Skin of body (tissue), 2 donors: Measurements from ENCODE around the gene SLC43A2. TPM values are rescaled to one million over a fixed set of nuclear protein-coding genes. Genes with fewer than 3 reads are reported as not detected.

Source experiments
- DNase-seq: peaks from one replicate; lab custom pipeline; 2025; lab: John Stamatoyannopoulos, UW
- total RNA-seq: library from RNA; depleted of rRNA; stranded (reverse); fragments of >200 nt; gene quantifications from one replicate; pipeline ENCODE4 v1.2.3, GENCODE V29; 2014

The SLC43A2 gene
- total RNA-seq, 1 donor from 2014 or later, result 8.1 TPM

DNA sequence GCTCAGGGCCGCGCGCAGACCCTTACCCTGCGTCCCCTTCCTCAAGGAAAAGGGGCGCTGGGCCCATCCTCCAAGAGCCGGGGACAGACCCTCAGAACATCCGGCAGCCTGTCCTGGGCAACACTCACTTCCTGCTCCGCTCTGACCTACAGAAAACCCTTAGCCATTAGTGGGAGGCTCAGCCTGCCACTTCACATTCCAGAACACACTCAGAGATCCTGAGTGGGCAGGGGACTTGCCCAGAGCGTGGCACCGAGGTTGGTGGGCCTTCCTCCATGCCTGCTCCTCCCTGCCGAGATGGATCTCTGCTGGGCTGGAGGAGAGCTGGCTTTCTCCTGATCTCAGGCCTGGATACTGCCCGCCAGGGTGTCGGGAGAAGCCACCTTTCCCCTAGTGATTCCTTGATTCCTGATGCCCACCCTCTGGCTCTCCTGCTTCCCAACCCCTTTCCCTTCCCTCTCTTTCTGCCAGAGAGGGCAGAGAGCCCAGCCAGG, 15.4 kb upstream of the SLC43A2 start:
- no peak for DNase-seq

DNA sequence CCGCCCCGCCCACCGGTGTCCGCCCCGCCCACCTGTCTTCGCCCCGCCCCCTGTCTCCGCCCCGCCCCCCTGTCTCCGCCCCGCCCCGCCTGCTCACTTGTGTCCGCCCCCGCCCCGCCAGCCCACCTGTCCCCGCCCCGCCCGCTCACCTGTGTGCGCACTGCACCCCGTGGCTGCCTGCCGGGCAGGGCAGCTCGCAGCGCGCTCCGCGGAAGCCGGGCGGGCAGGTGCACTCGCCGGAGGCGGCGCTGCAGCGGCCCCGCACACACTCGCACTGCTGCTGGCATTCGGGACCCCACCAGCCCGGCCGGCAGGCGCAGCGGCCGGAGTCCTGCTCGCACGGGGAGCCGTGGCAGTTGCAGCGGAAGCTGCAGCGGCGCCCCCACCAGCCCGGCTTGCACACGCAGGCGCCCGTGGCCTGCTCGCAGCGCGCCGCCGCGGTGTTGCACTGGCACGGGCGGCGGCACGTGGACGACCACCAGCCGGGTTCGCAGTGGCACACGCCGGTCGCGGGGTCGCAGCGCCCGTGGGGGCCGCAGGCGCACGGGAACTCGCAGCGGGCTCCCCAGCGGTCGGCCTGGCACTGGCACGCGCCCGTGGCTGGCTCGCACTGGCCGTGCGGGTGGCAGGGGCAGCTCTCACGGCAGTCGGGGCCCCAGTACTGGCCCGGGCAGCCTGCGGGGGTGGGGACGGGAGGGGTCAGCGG, 14.8 kb upstream of the SLC43A2 start:
- no peak for DNase-seq

DNA sequence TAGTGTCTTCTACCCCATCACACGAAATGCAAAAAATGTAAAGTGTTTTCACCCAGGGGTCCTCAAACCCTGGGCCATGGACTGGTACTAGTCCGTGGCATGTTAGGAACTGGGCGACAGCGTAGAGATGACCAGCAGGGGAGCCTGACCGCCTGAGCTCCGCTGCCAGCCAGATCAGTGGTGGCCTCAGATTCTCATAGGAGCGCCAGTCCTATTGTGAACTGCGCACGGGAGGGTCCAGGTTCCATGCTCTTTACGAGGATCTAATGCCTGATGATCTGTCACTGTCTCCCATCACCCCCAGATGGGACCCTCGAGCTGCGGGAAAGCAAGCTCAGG, 12.4 kb upstream of the SLC43A2 start:
- DNase-seq, result no peak

DNA sequence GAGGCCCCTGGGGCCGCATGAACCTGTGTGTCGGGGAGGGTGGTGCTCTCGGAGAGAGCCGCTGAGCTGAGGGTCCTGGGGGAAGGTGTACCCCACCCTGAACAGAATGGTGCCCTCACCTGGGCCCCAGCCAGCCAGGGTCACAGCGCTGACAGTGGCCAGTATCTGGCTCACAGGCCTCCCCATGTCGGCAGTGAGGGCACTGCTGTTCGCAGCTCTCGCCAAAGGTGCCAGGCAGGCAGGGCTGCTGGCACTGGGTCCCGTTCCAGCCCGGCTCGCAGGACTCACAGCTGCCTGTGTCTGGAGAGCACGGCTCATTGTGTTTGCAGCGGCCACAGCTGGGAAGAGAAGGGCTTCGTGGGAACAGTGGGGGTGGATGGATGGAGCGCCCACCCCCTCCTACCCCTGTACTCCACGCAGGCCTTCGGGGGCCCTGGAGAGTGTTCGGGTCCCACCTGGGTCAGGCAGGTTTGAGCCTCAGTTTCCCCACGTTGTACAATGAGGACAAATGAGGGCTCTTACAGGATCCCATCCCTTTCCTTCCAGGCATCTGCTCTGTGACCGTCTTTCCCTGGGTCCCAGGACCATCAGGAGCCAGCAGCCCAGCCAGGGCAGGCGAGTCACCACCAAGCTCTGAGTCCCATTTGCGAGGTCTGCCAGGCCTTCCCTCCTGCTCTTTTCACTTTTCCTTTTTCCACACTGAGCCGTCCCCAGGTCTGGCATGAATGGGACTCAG, 11.9 kb upstream of the SLC43A2 start:
- DNase-seq, result no peak

DNA sequence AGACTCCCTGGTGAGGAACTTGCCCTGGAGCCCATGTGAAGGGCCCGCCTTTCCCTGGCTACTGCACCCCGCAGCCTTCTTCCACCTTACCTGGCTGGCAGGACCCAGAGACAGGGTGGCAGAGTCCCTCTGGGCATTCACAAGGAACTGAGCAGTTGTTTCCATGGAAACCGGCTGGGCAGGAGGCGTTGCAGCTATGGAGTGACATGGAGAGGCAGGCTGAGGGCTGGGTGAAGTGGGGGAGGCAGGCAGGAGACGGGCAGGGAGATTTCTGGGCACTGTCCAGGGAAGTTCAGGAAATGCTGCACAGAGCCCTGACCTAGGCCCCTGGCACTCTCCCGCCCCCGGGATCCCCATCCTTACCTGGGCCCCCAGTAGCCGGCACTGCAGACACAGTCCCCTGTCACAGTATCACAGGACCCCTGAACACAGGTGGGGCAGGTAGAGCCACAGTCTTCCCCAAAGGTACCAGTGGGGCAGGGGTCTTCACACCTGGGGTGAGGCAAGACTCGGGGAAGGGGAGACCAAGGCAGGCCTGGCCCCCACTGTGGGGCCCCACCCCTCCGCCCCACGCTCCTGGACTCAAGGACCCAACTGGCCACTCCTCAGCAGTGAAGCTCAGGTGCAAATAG, 11.0 kb upstream of the SLC43A2 start:
- DNase-seq, result no peak

DNA sequence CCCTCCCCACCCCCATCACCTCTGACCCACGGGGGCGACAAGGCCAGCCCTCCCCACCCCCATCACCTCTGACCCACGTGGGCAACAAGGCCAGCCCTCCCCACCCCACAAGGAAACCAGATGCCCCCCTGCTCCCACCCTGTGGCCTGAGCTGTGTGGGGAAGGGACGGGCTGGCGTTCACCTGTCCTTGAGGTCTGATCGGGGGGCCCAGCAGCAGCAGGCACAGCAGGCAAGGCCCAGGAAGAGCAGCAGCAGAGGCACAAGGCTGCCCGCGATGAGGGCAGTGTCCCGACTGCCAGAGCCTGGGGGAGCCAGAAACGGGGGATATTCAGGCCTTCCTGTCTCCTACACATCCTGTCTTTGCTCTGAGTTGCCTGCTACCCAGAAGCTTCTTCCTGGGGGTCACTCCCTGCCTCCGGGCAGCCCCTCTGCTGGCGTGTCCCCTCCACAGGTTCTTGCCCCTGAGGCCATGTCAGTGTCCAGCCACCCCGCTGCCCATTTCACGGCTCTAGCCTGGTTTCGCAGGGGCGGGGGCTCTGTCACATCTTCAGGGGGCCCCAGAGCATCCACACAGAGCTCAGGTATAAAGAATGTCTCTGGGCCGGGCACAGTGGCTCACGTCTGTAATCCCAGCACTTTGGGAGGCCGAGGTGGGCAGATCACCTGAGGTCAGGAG, 10.1 kb upstream of the SLC43A2 start:
- DNase-seq, result no peak

DNA sequence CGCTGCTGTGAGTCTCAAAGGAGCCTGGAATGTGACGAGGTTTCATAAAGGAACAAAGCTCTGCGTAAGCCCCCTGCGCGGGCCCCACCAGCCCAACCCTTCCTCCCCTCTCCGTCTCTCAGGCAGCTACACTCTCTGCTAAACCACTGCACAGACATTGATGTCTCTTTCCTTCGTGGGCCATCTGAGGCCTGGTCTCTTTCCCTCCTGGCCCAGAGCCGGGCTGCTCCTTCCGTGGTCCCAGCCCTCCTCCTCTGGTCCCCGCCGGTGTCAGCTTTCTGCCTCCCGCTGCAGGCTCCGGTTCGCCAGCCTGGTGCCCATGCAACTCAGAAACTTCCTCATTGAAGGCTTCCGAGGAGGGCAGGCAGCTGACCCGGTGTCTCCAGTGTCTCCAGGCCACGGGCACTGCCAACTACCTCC, 9.5 kb upstream of the SLC43A2 start:
- DNase-seq, result no peak

DNA sequence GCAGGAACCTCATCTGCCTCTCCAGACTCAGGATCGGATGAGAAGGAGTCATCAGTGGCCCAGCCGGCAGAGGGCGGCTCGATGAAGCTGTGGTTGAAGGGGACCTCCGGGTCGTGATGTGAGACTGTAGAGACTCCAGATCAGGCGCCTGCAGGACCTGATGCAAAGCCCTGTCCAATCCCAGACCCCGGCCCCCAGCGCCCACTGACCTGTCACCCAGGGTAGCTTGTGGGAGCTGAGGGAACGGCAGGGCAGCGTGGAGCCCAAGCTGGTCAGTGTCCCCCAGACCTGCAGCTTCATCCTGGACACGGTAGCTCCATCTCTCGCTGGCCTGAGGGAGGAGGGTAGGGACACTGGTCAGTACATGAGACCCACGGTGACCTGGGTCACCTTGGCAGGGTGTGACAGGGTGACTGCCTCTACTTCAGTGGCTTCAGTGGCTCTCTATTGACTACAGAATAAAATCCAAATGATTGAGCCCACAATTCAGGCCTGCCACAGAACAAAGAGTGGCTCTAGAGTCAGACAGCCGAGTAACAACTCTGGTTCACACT, 8.2 kb upstream of the SLC43A2 start:
- DNase-seq, result no peak

DNA sequence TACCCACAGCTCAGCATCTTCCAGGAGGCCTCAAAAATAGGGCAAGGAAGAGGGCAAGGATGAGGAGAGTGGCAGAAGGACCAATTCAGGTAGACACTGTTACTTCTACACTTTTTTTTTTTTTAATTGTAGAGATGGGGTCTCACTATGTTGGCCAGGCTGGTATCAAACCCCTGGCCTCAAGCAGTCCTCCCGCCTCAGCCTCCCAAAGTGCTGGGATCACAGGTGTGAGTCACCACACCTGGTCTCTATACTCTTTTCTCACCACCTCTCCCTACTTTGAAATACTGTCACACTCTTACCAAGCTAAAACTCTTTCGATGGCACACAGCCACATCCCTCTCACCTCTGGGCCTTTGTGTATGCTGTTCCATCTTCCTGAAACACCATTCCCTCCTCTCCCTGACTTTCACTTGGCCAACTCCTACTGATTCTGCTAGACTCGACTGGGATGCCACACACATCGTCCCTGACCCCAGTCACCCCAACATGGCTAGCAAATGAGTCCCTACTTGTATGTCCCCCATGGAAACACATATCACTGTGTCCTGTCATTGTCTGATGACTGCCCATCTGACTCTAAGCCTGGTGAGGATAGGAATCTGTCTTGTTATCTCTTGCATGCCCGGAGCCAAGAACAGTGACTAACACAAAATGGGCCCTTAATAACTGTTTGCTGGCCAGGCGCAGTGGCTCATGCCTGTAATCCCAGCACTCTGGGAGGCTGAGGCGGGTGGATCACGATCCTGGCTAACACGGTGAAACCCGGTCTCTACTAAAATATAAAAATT, 7.2 kb upstream of the SLC43A2 start:
- no peak for DNase-seq

DNA sequence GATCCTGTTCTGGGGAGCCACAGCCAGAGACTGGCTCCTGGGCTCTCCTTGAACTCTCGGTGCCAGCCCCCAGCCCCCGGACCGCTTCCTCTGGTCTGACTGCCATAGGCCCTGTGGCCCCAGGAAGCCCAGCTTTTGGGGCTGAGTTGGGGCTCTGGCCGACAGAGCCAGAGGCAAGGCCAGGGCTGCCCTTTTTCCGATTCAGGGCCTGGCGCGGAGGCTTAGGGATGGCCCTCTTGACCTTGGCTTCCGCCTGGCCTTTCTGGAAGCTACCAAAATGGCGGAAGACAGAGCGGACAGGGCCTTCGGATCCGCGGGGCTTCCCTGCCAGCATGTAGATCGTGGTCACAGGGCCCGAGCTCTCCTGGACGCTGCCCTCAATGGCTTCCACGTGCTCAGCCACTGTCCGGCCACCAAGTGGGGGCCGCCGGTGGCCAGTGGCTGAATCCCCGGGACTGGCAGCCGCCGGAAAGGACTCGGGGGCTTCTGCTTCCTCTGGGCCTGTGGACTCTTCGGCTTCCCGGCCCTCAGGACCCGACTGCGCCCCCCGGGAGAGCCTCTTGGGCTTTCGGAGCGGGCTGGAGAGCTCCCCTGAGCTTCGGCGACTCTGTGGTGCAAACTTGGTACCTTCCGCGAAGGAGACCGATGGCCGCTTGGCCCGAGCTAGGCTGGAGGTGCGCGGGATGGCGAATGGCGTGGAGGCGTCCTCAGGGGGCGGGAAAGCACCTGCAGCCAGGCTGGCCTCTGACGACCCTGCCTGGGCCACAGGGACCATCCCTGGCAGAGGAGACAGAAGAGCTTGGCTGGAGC, 6.4 kb upstream of the SLC43A2 start:
- no peak for DNase-seq

DNA sequence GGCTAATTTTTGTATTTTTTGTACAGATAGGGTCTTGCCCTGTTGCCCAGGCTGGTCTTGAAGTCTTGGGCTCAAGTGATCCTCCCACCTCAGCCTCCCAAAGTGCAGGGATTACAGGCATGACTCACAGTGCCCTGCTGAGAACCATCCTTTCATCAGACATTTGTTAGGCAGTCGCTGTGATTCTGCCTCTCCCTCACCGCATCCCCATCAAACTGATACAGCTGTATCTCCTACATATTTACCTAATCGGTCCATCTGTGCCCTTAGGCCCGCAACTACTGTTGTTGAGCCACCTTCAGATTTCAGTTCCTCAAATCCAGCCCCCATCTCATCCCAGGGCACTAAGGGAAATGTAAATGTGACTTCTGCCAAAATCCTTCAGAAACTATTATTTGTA, 2.0 kb upstream of the SLC43A2 start:
- DNase-seq, result no peak

DNA sequence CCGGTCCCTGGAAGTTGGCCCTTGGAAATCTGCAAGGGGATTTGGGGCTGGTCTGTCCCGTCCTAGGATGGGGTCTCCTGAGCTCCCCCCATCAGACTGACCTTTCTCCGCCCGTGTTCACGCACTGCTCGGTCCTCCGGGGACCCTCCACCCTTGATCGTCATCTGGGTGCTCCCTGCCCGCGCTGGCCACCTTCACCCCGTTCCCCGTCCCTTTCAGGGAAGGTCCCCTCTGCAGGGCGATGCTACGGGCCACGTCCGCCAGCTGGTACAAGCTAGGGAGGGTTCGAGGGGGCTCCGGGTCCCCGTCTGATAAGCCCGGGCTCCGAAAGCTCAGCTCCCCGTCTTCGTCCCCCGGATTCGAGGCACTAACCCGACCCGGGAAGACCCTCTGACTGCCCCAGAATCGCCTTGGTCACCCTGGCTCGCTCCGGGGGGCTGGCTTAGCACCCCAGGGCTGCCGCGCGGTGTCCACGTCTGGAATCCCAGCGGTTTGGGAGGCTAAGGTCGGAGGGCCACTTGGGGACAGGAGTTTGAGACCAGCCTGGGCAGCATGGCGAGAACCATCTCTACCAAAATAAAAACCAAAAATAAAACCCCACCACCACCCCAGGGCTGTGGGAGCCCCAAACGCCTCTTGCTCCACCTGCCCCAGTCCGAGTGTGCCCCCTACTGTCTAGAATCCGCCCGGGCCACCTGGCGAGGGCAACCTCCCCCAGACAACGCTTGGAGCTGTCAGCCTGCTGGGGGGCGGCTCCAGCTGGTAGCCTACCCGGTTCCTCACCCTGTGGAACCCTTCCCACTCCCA, 1.1 kb upstream of the SLC43A2 start:
- DNase-seq, result no peak

DNA sequence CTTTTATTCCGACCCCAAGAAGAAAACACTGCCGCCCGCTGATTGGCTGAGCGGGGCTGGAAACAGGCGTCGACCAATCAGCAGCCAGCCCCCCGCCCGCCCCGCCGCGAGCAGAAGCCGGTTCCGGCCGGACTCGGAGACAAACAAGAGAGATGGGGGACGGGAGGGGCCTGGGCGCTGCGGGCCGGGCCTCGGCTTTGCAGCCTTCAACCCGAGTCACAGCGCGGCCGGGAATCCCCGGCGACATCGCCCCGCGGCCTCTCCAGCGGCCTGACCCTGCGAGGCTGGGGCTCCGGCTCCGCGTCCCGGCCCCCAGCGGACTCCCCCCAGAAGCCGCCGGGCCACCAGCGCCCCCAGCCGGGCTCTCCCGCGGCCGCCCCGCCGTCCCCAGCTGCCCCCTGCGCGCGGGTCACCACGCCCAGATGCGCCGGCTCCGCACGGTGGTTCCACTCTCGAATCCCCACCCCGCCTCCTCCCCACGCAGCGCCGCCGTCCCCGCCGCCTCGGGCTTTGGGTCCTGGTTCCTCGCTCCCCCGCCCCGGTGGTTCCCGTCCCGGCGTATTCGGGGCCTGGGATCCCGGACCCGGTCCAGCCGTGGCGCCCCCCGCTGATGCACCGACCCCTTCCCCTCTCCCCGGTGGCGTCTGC, 346 bp upstream of the SLC43A2 start:
- DNase-seq, result peak; percentile 68

DNA sequence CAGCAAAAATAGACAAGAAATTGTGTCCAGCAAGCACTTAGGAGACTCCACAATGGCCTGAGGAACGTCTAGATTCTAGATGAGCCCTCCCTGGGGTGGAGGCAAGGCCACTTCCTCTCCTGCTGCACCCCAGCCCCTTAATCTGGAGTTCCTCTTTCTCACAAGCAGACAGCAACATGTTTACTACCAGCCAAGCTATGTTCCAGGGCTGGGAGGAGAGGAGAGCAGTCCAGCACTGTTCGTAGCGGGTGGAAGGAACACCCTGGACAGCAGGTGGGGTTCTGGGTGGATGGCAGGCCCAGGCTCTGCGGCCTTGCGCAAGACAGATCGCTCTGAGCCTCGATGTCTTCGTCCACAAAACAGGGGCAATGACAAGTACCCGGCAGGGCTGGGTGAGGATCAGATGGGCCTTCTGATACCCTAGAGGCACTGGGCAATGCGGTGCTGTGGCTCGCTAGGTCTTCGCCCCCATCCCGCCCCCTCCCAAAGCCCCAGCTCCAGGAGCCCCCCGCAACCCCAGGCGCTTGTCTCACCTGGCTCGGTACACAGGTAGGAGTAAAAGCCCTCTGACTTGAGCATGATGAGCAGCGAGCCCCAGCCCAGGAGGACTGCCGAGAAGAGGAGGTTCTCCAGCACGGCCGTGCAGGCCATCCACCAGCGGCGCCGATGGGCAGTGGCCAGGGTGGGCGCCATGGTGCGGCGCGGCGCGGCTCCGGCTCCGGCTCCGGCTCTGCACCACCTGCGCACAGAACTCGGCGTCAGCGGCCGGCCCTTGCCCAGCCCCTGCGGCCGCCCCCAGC, 1.3 kb downstream of the SLC43A2 start:
- DNase-seq, result no peak

DNA sequence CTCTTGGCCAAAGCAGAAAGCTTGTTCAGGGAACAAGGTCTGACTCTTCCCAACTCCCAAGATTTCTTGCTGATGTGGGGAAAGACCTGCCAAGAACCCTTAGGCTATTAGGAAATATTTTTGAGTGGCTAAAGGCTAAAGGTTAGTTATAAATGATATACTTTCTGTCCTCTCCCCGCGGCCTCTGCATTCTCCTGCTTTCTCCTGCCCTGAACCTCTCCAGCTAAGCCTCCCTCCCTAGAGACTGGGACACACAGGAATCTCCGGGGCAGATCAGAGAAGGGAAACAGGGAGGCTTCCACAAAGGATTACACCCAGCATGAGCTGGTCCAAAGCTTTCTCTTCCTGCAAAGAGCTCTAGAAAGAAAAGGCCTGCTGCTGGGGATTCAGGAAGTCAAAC, 2.3 kb downstream of the SLC43A2 start:
- no peak for DNase-seq

DNA sequence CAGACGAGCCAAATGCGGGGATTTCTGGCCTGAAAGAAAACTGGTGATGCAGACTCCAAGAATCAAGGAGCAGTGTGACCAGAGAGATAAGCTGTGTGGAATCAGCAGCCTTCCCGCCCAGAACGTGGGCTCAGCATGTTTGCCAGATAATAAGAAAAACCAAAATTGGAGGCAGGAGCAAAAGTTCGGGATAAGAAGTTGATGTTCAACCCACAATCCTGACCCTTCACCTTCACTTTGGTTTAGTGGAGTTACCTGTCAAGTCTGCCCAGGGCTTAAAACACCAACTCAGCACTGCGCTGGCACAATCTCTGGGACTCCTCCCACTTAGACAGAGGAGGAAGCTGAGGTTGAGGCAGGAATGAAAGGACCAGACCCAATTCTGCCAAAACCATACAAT, 3.1 kb downstream of the SLC43A2 start:
- no peak for DNase-seq

DNA sequence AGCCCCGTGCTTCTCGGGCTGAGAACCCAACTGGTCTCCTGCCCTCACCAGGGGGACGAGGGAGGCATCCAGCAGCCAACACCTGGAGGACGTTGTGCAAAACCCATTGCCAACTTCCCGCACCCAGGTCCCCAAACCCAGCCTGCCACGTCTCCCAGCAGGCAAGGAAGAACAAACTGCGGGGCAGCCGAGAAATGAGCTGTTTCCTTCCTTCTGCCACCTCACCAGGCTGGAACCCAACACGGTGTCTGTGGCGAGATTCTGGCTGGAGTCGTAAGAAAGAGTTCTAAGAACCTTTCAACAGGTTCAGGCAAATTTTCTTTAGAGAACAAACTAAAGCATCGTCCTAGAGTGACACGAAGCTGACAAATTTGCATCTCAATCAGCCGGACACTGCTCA, 3.6 kb downstream of the SLC43A2 start:
- DNase-seq, result no peak

DNA sequence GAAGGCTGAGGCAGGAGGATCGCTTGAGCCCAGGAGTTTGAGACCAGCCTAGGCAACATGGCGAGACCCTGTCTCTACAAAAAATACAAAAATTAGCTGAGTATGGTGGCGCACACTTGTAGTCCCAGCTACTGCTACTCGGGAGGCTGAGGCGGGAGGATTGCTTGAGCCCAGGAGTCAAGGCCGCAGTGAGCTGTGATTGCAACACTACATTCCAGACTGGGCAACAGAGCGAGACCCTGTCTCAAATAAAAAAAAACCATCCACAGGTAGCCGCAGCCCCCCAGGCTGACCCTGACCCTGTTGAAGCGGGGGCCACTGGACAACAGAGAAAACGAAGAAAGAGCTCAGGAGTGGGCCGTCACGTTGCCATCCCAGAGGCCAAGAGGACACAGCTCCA, 4.0 kb downstream of the SLC43A2 start:
- no peak for DNase-seq
